D721Med (cell line): Measurements from ENCODE around the gene CADM1.

Experiments
- DNase-seq: peaks from one replicate; pipeline ENCODE4 v3.0.0; 2011; ENCODE audit warnings: low spot score; ENCODE audit not compliant: insufficient read length
- FAIRE-seq: peaks from 2 replicates; lab custom pipeline; 2011; peaks lifted over from hg19 to GRCh38; lab: Jason Lieb, UNC
- CTCF ChIP-seq: IDR thresholded peaks from 2 replicates; pipeline ENCODE4 v1.5.1; 2012; ENCODE audit warnings: mild to moderate bottlenecking, control low read depth; ENCODE audit not compliant: insufficient read depth; ENCODE audit errors: missing control alignments

The CADM1 gene

GRCh38 chr11:115158053-115158452 lies 346.2 kb downstream of the CADM1 start:
- no peak for TF ChIP-seq CTCF
- FAIRE-seq: no peak
- no peak for DNase-seq

- DNase-seq (no peak), FAIRE-seq (no peak)
- no peak for TF ChIP-seq CTCF
Measured at GRCh38 chr11:115157247-115157646, 347.0 kb downstream of the CADM1 start.

GRCh38 chr11:115155978-115156377 lies 348.2 kb downstream of the CADM1 start:
- FAIRE-seq (no peak), DNase-seq (no peak)
- no peak for TF ChIP-seq CTCF

- FAIRE-seq (no peak), DNase-seq (no peak)
- TF ChIP-seq CTCF: no peak
Measured at GRCh38 chr11:115155320-115155719, 348.9 kb downstream of the CADM1 start.

- FAIRE-seq (no peak), DNase-seq (no peak)
- no peak for TF ChIP-seq CTCF
Measured at GRCh38 chr11:115154355-115154736, 349.9 kb downstream of the CADM1 start.

- no peak for TF ChIP-seq CTCF
- FAIRE-seq (no peak), DNase-seq (no peak)
Measured at GRCh38 chr11:115153731-115154354, 350.4 kb downstream of the CADM1 start.

GRCh38 chr11:115153135-115153534 lies 351.1 kb downstream of the CADM1 start:
- DNase-seq (no peak), FAIRE-seq (no peak)
- TF ChIP-seq CTCF: no peak
